ENCODE data around the gene TBC1D22A. TPM values are rescaled to one million over a fixed set of nuclear protein-coding genes. Genes with fewer than 3 reads are reported as not detected.

Gene TBC1D22A
- total and polyA plus RNA-seq, 2 donors (not counting 3 experiments of a cell fraction or from before 2014, with no cell fraction given) = 26.1 to 32.4 TPM

DNA sequence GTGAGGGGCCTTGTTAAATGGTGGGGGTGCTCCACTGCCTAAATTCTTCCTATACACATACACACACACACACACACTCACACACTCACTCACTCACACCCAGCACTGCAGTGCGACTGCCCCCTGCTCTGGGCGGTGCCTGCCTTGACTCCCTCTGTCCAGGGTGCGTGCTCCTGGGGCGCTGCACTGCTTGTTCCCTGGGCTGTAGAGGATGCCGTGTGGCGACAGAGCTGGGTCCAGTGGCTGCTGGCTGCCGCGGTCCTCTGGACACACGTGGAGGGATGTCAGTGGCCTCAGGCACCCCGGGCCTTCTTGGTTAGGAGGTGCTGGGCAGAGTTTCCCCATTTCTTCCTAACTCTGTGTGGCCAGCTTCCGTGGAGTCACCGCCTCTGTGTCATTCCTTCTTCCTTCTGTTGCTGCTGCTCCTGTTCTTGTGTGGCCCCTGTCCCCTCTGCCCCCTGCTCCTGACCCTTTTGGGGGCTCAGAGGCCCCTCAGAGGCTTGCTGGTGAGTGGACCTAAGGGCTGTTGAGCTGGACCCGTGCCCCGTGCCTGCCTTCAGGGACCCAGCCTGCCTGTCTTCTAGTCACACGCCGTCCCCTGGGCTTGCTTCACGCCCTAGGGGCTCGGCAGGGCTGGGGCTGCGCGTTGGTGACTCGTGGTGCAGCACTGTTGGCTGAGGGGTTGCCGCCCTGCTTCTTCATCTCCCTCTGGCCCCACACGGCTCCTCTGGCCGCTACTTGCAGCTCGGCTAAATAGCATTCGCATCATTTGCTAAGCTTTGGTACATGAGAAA lies 147.0 kb downstream of the TBC1D22A start:
- no TSS peak for BruUV-seq (replicated peaks)
- Histone ChIP-seq H4K20me1 (replicated peaks; ENCODE audit: control insufficient read depth, extremely low read depth, insufficient read depth, low read length) (no peaks in the 10 kb centered on the region), H3K9me3 (replicated peaks; ENCODE audit: control insufficient read depth, insufficient read depth, low read length) (no peaks in the 10 kb centered on the region), H3K36me3 (ENCODE audit: control insufficient read depth in 2 of 2, extremely low read depth in 1 of 2, insufficient read depth in 2 of 2, low read length in 2 of 2) (no peaks in the 10 kb centered on the region), H3K27ac (ENCODE audit: insufficient read depth, low read depth, low read length) (no peak overlapping the region), H3K4me3 (replicated peaks in 1 of 3; ENCODE audit: insufficient read depth in 1 of 3, low read depth in 1 of 3, low read length in 3 of 3) (no peak overlapping the region), H3K79me2 (ENCODE audit: control insufficient read depth, insufficient read depth, low read length) (no peaks in the 10 kb centered on the region), H3K9me1 (replicated peaks; ENCODE audit: control insufficient read depth, extremely low read depth, insufficient read depth, low read length) (no peaks in the 10 kb centered on the region), H3K27me3 (ENCODE audit: control insufficient read depth in 2 of 2, insufficient read depth in 2 of 2, low read length in 2 of 2) (no peaks in the 10 kb centered on the region), H3K4me1 (ENCODE audit: control insufficient read depth, extremely low read depth, insufficient read depth, low read length) (no peaks in the 10 kb centered on the region), H2AFZ (ENCODE audit: low read depth, low read length) (no peak overlapping the region), H3K4me2 (ENCODE audit: insufficient read depth, low read length) (no peak overlapping the region), H3K9ac (replicated peaks; ENCODE audit: extremely low read depth, insufficient read depth, low read length) (no peak overlapping the region)
- FAIRE-seq (no peak), DNase-seq (ENCODE audit: low read depth, low spot score) (no peak)
- intact Hi-C loops (cut with micrococcal nuclease) = no loop called here
- TF ChIP-seq POLR2AphosphoS5 (IDR thresholded peaks at IDR 0.05; ENCODE audit: insufficient read depth, low read depth, low read length) (no peak), GATA2 (IDR thresholded peaks at IDR 0.05; ENCODE audit: insufficient read depth, insufficient read length, low read depth, low read length) (no peak), FOS (IDR thresholded peaks at IDR 0.05; ENCODE audit: borderline replicate concordance, insufficient read depth, low read length) (no peak), MYC (IDR thresholded peaks at IDR 0.05; ENCODE audit: low read depth, low read length) (no peak), JUN (IDR thresholded peaks at IDR 0.05; ENCODE audit: borderline replicate concordance, insufficient read depth, insufficient read length, low read depth) (no peak), POLR2A (IDR thresholded peaks at IDR 0.05; ENCODE audit: low read depth, low read length) (no peak), EZH2 (IDR thresholded peaks at IDR 0.05; ENCODE audit: borderline replicate concordance, low read depth, low read length, severe bottlenecking) (no peak)
- TF ChIP-seq, protein P1, sequence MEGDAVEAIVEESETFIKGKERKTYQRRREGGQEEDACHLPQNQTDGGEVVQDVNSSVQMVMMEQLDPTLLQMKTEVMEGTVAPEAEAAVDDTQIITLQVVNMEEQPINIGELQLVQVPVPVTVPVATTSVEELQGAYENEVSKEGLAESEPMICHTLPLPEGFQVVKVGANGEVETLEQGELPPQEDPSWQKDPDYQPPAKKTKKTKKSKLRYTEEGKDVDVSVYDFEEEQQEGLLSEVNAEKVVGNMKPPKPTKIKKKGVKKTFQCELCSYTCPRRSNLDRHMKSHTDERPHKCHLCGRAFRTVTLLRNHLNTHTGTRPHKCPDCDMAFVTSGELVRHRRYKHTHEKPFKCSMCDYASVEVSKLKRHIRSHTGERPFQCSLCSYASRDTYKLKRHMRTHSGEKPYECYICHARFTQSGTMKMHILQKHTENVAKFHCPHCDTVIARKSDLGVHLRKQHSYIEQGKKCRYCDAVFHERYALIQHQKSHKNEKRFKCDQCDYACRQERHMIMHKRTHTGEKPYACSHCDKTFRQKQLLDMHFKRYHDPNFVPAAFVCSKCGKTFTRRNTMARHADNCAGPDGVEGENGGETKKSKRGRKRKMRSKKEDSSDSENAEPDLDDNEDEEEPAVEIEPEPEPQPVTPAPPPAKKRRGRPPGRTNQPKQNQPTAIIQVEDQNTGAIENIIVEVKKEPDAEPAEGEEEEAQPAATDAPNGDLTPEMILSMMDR (IDR thresholded peaks at IDR 0.05; ENCODE audit: extremely low read depth in 1 of 2, insufficient read depth in 1 of 2, low read depth in 1 of 2, low read length in 2 of 2) = no peak
- TF ChIP-seq, protein P2, sequence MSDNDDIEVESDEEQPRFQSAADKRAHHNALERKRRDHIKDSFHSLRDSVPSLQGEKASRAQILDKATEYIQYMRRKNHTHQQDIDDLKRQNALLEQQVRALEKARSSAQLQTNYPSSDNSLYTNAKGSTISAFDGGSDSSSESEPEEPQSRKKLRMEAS (IDR thresholded peaks at IDR 0.05; ENCODE audit: insufficient read depth, insufficient read length) = no peak
- dilution Hi-C loops (cut with MboI; ENCODE audit: extremely low pct_ligation_motif_present, low sequenced_read_pairs) = no loop called here
- POLR2A ChIA-PET = no interaction called here
- CTCF ChIA-PET = no interaction called here
